Posterior cingulate gyrus (tissue), 11 donors: ENCODE measurements around the gene HSD17B2.
"Not testable (repeated sequence)": the region's sequence is repeated elsewhere in the genome, so short reads cannot be mapped to it uniquely, and the experiment has no call there.

Experiments used
- DNase-seq, 10 donors: peaks; one replicate each; pipeline versions ENCODE4 v3.0.0 to v3.0.0-alpha.2; 2020 to 2021; ENCODE audit warnings: mixed read lengths in 3 of 10
- intact Hi-C: fragments of 100-400 bp; cut with DNase I; formaldehyde crosslinking; loops from one replicate; pipeline ENCODE4 v1.15.1; 2023

The HSD17B2 gene

GRCh38 chr16:82072313-82072712, 37.3 kb downstream of the HSD17B2 start:
- intact Hi-C loops = no loop called here
- DNase-seq = no peak

GRCh38 chr16:82074019-82074558, 39.0 kb downstream of the HSD17B2 start:
- intact Hi-C loops = no loop called here
- DNase-seq = no peak

GRCh38 chr16:82078125-82078524, 43.1 kb downstream of the HSD17B2 start:
- intact Hi-C loops = no loop called here

GRCh38 chr16:82079892-82080291, 44.8 kb downstream of the HSD17B2 start:
- no peak for DNase-seq
- intact Hi-C loops = no loop called here

More at GRCh38 chr16:82078125-82078524, 43.1 kb downstream of the HSD17B2 start:
- no peak for DNase-seq

GRCh38 chr16:82081264-82081663, 46.2 kb downstream of the HSD17B2 start:
- intact Hi-C loops = no loop called here
- no peak for DNase-seq

- DNase-seq = no peak
- intact Hi-C loops = no loop called here
Measured at GRCh38 chr16:82082097-82082496, 47.0 kb downstream of the HSD17B2 start.

- intact Hi-C loops = no loop called here
- no peak for DNase-seq
Measured at GRCh38 chr16:82082543-82083244, 47.6 kb downstream of the HSD17B2 start.

- intact Hi-C loops = no loop called here
Measured at GRCh38 chr16:82083710-82084353, 48.8 kb downstream of the HSD17B2 start.

GRCh38 chr16:82085011-82085779, 50.1 kb downstream of the HSD17B2 start:
- no peak for DNase-seq
- intact Hi-C loops = no loop called here

More at GRCh38 chr16:82083710-82084353, 48.8 kb downstream of the HSD17B2 start:
- DNase-seq = no peak

GRCh38 chr16:82088483-82088882, 53.4 kb downstream of the HSD17B2 start:
- intact Hi-C loops = no loop called here
- DNase-seq = no peak

GRCh38 chr16:82091241-82091640, 56.2 kb downstream of the HSD17B2 start:
- no peak for DNase-seq
- intact Hi-C loops = no loop called here

GRCh38 chr16:82092711-82093110, 57.7 kb downstream of the HSD17B2 start:
- intact Hi-C loops = no loop called here
- DNase-seq = no peak

- intact Hi-C loops = no loop called here
- DNase-seq = no peak
Measured at GRCh38 chr16:82093666-82094300, 58.7 kb downstream of the HSD17B2 start.

GRCh38 chr16:82094942-82095540, 60.0 kb downstream of the HSD17B2 start:
- intact Hi-C loops = no loop called here
- DNase-seq = no peak

- no peak for DNase-seq
- intact Hi-C loops = no loop called here
Measured at GRCh38 chr16:82096641-82097040, 61.6 kb downstream of the HSD17B2 start.

GRCh38 chr16:82105107-82105506, 70.1 kb downstream of the HSD17B2 start:
- no peak for DNase-seq
- intact Hi-C loops = no loop called here

- no peak for DNase-seq
- intact Hi-C loops = no loop called here
Measured at GRCh38 chr16:82108100-82108499, 73.0 kb downstream of the HSD17B2 start.

GRCh38 chr16:82108774-82109173, 73.7 kb downstream of the HSD17B2 start:
- intact Hi-C loops = no loop called here

GRCh38 chr16:82109266-82109665, 74.2 kb downstream of the HSD17B2 start:
- DNase-seq, intact Hi-C loops: not testable (repeated sequence)

More at GRCh38 chr16:82108774-82109173, 73.7 kb downstream of the HSD17B2 start:
- DNase-seq = no peak

GRCh38 chr16:82111944-82112343, 76.9 kb downstream of the HSD17B2 start:
- DNase-seq = no peak
- intact Hi-C loops = no loop called here
